Effector memory CD4-positive, alpha-beta T cell (primary cell): Measurements from ENCODE around the gene CASP8.

Experiments used
- DNase-seq, 3 donors: peaks; one replicate each; pipeline ENCODE4 v3.0.0-alpha.2; 2020
- H3K27ac ChIP-seq: 2 replicates; pipeline ENCODE4 v1.7.0; 2013; ENCODE audit warnings: mild to moderate bottlenecking, low read length, moderate library complexity; ENCODE audit not compliant: insufficient read depth, poor library complexity, severe bottlenecking
- H3K27me3 ChIP-seq: replicated peaks from 2 replicates; pipeline ENCODE4 v1.7.0; 2013; ENCODE audit warnings: mild to moderate bottlenecking, low read length; ENCODE audit not compliant: insufficient read depth, control insufficient read depth, poor library complexity, severe bottlenecking
- H3K36me3 ChIP-seq: 2 replicates; pipeline ENCODE4 v1.7.0; 2013; ENCODE audit warnings: mild to moderate bottlenecking, low read length, moderate library complexity; ENCODE audit not compliant: control insufficient read depth, insufficient read depth
- H3K4me1 ChIP-seq: 2 replicates; pipeline ENCODE4 v1.7.0; 2013; ENCODE audit warnings: low read length, mild to moderate bottlenecking; ENCODE audit not compliant: control insufficient read depth, insufficient read depth, poor library complexity, severe bottlenecking
- H3K4me3 ChIP-seq: 2 replicates; pipeline ENCODE4 v1.7.0; 2013; ENCODE audit warnings: low read length, low read depth, mild to moderate bottlenecking; ENCODE audit not compliant: insufficient read depth, poor library complexity, severe bottlenecking
- H3K9me3 ChIP-seq: 2 replicates; pipeline ENCODE4 v1.7.0; 2013; ENCODE audit warnings: mild to moderate bottlenecking, low read length, moderate library complexity; ENCODE audit not compliant: control insufficient read depth

The CASP8 gene

DNA sequence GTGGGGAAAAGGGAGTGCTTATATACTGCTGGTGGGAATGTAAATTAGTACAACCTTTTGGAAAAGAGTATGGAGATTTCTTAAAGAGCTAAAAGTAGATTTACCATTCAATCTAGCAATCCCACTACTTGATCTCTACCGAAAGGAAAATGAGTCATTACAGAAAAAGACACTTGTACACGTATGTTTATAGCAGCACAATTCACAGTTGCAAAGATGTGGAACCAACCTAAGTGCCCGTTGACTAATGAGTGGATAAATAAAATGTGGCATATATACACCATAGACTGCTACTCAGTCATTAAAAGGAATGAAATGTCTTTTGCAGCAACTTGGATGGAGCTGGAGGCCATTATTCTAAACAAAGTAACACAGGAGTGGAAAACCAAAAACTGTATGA is 67.3 kb downstream of the CASP8 start:
- no peaks in the 10 kb centered on the region for H3K36me3 ChIP-seq
- H3K4me3 ChIP-seq: no peak overlapping the region
- DNase-seq: no peak
- no peaks in the 10 kb centered on the region for H3K4me1 ChIP-seq
- H3K9me3 ChIP-seq: no peaks in the 10 kb centered on the region
- H3K27ac ChIP-seq: no peak overlapping the region
- H3K27me3 ChIP-seq: no peaks in the 10 kb centered on the region

DNA sequence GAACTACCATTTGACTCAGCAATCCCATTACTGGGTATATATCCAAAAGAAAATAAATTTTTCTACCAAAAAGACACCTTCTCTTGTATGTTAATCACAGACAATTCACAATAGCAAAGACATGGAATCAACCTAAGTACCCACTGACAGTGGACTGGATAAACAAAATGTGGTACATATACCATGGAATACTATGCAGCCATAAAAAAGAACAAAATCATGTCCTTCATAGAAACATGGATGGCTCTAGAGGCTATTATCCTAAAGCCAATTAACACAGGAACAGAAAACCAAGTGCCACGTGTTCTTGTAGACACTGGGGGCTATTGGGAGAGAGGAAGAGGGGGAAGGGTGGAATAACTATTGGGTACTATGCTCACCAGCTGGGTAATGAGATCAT is 69.1 kb downstream of the CASP8 start:
- Histone ChIP-seq H3K4me1 (no peaks in the 10 kb centered on the region), H3K36me3 (no peaks in the 10 kb centered on the region), H3K27me3 (no peaks in the 10 kb centered on the region), H3K27ac (no peak overlapping the region), H3K9me3 (no peaks in the 10 kb centered on the region), H3K4me3 (no peak overlapping the region)
- DNase-seq: no peak
